ENCODE data around the gene POLDIP3. TPM values are rescaled to one million over a fixed set of nuclear protein-coding genes. Genes with fewer than 3 reads are reported as not detected.

The POLDIP3 gene
- total and polyA plus RNA-seq, 2 of the 4 experiments (the other 2 are of a cell fraction), result 33.9 to 43.6 TPM

DNA sequence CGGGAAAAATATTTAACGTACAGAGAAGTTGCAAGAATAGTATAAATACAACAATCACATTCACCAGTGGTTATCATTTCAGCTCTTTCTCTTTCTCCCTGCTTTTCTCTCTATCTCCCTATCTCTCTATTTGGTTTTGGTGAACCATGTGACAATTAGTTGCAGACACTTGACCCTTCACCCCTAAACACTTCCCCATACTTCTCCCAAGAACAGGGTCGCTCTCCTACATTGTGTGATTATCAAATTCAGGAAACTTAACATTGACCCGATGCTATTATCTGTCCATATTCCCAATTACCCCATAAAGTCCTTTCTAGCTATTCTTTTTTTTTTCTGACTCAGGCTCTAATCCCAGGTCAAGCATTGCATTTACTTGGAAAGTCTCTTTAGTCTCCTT lies 39.3 kb upstream of the POLDIP3 start:
- H3K18ac ChIP-seq (ENCODE audit: low read depth, low read length), result no peak overlapping the region
- intact Hi-C loops (cut with micrococcal nuclease), result no loop called here
- no peaks in the 10 kb centered on the region; the same call in 1 of the 2 replicates for H4K20me1 ChIP-seq (ENCODE audit: insufficient read depth, low read length)
- no peak overlapping the region for H2BK15ac ChIP-seq (ENCODE audit: low read depth, low read length)
- H3K27me3 ChIP-seq (ENCODE audit: control insufficient read depth, insufficient read depth, low read length), result no peaks in the 10 kb centered on the region
- H3K79me1 ChIP-seq (ENCODE audit: low read depth in 1 of 2, low read length in 2 of 2), result peaks cover 0 to 7% of the 10 kb centered on the region in 2 experiments; a peak in 2 of 4 replicates
- H2BK120ac ChIP-seq (ENCODE audit: low read depth, low read length), result no peak overlapping the region
- H2AFZ ChIP-seq (replicated peaks; ENCODE audit: low read length, poor library complexity), result no peak overlapping the region
- no peak overlapping the region for H3K14ac ChIP-seq (replicated peaks; ENCODE audit: low read depth, low read length)
- WGBS, 2 experiments (ENCODE audit: extremely low coverage in 2 of 2, insufficient read length in 1 of 2), result 94% methylated on average over 2 of the region's 4 CpGs; no CpG with 5 or more reads in 1 of the 2 experiments
- in situ Hi-C loops (cut with MboI; ENCODE audit: low sequenced_read_pairs), result loop anchor here (5.0 kb wide), 1 partner anchor 163 kb away; no protein-coding TSS in a partner anchor
- no peak overlapping the region for H3K4me3 ChIP-seq (ENCODE audit: insufficient read depth, low read depth, low read length)
- H3K23ac ChIP-seq (ENCODE audit: low read depth, low read length), result no peak overlapping the region
- DNase-seq (no peak), ATAC-seq (ENCODE audit: low read depth) (no peak)
- H2AK5ac ChIP-seq (ENCODE audit: low read depth, low read length), result no peak overlapping the region
- no peak overlapping the region for H3K56ac ChIP-seq (ENCODE audit: extremely low read depth, insufficient read depth, low read length)
- H3K9me1 ChIP-seq (ENCODE audit: insufficient read depth, low read length), result peaks cover 4% of the 10 kb centered on the region
- no peak overlapping the region for H2BK20ac ChIP-seq (ENCODE audit: low read depth, low read length)
- TF ChIP-seq, protein P1, sequence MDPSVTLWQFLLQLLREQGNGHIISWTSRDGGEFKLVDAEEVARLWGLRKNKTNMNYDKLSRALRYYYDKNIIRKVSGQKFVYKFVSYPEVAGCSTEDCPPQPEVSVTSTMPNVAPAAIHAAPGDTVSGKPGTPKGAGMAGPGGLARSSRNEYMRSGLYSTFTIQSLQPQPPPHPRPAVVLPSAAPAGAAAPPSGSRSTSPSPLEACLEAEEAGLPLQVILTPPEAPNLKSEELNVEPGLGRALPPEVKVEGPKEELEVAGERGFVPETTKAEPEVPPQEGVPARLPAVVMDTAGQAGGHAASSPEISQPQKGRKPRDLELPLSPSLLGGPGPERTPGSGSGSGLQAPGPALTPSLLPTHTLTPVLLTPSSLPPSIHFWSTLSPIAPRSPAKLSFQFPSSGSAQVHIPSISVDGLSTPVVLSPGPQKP (IDR thresholded peaks at IDR 0.05; ENCODE audit: borderline replicate concordance, low read depth, low read length), result no peak
- TF ChIP-seq RCOR1 (IDR thresholded peaks at IDR 0.05; ENCODE audit: insufficient replicate concordance, low read length) (no peak), CEBPB (IDR thresholded peaks at IDR 0.05; ENCODE audit: low read depth, low read length) (no peak), CHD1 (IDR thresholded peaks at IDR 0.05; ENCODE audit: low read depth, low read length) (no peak), MAZ (IDR thresholded peaks at IDR 0.05; ENCODE audit: borderline replicate concordance, low read depth, low read length) (no peak), FOS (IDR thresholded peaks at IDR 0.05; ENCODE audit: low read depth, low read length) (no peak), POLR2A (IDR thresholded peaks at IDR 0.05; ENCODE audit: low read depth, low read length) (no peak), RAD21 (IDR thresholded peaks at IDR 0.05; ENCODE audit: low read length) (no peak), MAFK (IDR thresholded peaks at IDR 0.05; ENCODE audit: low read depth, low read length) (no peak), MXI1 (IDR thresholded peaks at IDR 0.05; ENCODE audit: borderline replicate concordance, low read depth, low read length) (no peak), NFE2L2 (IDR thresholded peaks at IDR 0.05; ENCODE audit: low read depth, low read length) (no peak), BHLHE40 (IDR thresholded peaks at IDR 0.05; ENCODE audit: low read depth, low read length) (no peak), SMC3 (IDR thresholded peaks at IDR 0.05; ENCODE audit: low read depth, low read length) (no peak), RFX5 (IDR thresholded peaks at IDR 0.05; ENCODE audit: low read depth, low read length) (no peak)
- TF ChIP-seq, protein P2, sequence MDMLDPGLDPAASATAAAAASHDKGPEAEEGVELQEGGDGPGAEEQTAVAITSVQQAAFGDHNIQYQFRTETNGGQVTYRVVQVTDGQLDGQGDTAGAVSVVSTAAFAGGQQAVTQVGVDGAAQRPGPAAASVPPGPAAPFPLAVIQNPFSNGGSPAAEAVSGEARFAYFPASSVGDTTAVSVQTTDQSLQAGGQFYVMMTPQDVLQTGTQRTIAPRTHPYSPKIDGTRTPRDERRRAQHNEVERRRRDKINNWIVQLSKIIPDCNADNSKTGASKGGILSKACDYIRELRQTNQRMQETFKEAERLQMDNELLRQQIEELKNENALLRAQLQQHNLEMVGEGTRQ (IDR thresholded peaks at IDR 0.05; ENCODE audit: low read depth, low read length), result no peak
- TF ChIP-seq, protein P3, sequence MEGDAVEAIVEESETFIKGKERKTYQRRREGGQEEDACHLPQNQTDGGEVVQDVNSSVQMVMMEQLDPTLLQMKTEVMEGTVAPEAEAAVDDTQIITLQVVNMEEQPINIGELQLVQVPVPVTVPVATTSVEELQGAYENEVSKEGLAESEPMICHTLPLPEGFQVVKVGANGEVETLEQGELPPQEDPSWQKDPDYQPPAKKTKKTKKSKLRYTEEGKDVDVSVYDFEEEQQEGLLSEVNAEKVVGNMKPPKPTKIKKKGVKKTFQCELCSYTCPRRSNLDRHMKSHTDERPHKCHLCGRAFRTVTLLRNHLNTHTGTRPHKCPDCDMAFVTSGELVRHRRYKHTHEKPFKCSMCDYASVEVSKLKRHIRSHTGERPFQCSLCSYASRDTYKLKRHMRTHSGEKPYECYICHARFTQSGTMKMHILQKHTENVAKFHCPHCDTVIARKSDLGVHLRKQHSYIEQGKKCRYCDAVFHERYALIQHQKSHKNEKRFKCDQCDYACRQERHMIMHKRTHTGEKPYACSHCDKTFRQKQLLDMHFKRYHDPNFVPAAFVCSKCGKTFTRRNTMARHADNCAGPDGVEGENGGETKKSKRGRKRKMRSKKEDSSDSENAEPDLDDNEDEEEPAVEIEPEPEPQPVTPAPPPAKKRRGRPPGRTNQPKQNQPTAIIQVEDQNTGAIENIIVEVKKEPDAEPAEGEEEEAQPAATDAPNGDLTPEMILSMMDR (conservative IDR thresholded peaks at IDR 0.05; ENCODE audit: low read depth, low read length), result no peak
- H3K9me3 ChIP-seq (ENCODE audit: control insufficient read depth, insufficient read depth, low read length), result no peaks in the 10 kb centered on the region
- H2AK9ac ChIP-seq (replicated peaks; ENCODE audit: low read depth, low read length, poor library complexity), result no peak overlapping the region
- no peak overlapping the region for H4K5ac ChIP-seq (ENCODE audit: low read depth, low read length)
- no peak overlapping the region for H3K9ac ChIP-seq (ENCODE audit: low read depth, low read length)
- dilution Hi-C loops (cut with HindIII; ENCODE audit: low sequenced_read_pairs, unreplicated experiment), result no loop called here
- H4K91ac ChIP-seq (ENCODE audit: insufficient read depth, low read depth, low read length), result no peak overlapping the region
- ChIA-PET CTCF (interaction anchor here (0.6 kb wide), 1 partner anchor 149 kb away, joined by 3 read pairs; no protein-coding TSS in a partner anchor), POLR2A (ENCODE audit: unreplicated experiment) (no interaction called here)
- H3K4ac ChIP-seq (ENCODE audit: low read depth, low read length), result no peak overlapping the region
- H4K8ac ChIP-seq (ENCODE audit: low read depth in 2 of 2, low read length in 2 of 2), result no peak overlapping the region
- H3K36me3 ChIP-seq (ENCODE audit: control insufficient read depth, insufficient read depth, low read length), result no peaks in the 10 kb centered on the region
- no peak overlapping the region for H3K4me2 ChIP-seq (ENCODE audit: low read depth, low read length)
- H2BK5ac ChIP-seq (ENCODE audit: low read depth, low read length, poor library complexity, severe bottlenecking), result no peak overlapping the region
- peaks cover 5% of the 10 kb centered on the region; the same call in 1 of the 2 replicates for H3K4me1 ChIP-seq (ENCODE audit: control insufficient read depth, insufficient read depth, low read length)
- no peak overlapping the region for H3K27ac ChIP-seq (ENCODE audit: insufficient read depth, low read length)
- no TSS peak for BruUV-seq (replicated peaks)
